ENCODE measurements around the gene ADIG. TPM values are rescaled to one million over a fixed set of nuclear protein-coding genes. Genes with fewer than 3 reads are reported as not detected.

Gene ADIG
- total RNA-seq: not detected

GRCh38 chr20:38581013-38581412 lies at the start of gene ADIG:
Gene ADIG, plus strand, starts transcription at chr20:38581197. Its CDS starts 54 bp downstream, at chr20:38581251.
- DNase-seq: peak; percentile 66

- no peak for DNase-seq
Observed at GRCh38 chr20:38534756-38535155, 46.2 kb upstream of the ADIG start.

GRCh38 chr20:38536310-38536709 lies 44.7 kb upstream of the ADIG start:
- no peak for DNase-seq

GRCh38 chr20:38537176-38537575 lies 43.8 kb upstream of the ADIG start:
- DNase-seq: no peak

- DNase-seq: no peak
Observed at GRCh38 chr20:38538789-38539188, 42.2 kb upstream of the ADIG start.

- peak; percentile 21 for DNase-seq
Observed at GRCh38 chr20:38543014-38543906, 37.7 kb upstream of the ADIG start.

- DNase-seq: no peak
Observed at GRCh38 chr20:38545771-38546170, 35.2 kb upstream of the ADIG start.

- no peak for DNase-seq
Observed at GRCh38 chr20:38547288-38548085, 33.5 kb upstream of the ADIG start.

- DNase-seq: no peak
Observed at GRCh38 chr20:38548356-38549083, 32.5 kb upstream of the ADIG start.

GRCh38 chr20:38550274-38550673 lies 30.7 kb upstream of the ADIG start:
- no peak for DNase-seq

- DNase-seq: no peak
Observed at GRCh38 chr20:38551056-38551626, 29.9 kb upstream of the ADIG start.

GRCh38 chr20:38554986-38555385 lies 26.0 kb upstream of the ADIG start:
- no peak for DNase-seq

- DNase-seq: no peak
Observed at GRCh38 chr20:38555395-38555794, 25.6 kb upstream of the ADIG start.

GRCh38 chr20:38557174-38557573 lies 23.8 kb upstream of the ADIG start:
- no peak for DNase-seq

- no peak for DNase-seq
Observed at GRCh38 chr20:38558596-38559360, 22.2 kb upstream of the ADIG start.

GRCh38 chr20:38559764-38560163 lies 21.2 kb upstream of the ADIG start:
- DNase-seq: no peak

GRCh38 chr20:38563802-38564431 lies 17.1 kb upstream of the ADIG start:
- no peak for DNase-seq

GRCh38 chr20:38564680-38565079 lies 16.3 kb upstream of the ADIG start:
- no peak for DNase-seq

GRCh38 chr20:38566036-38566598 lies 14.9 kb upstream of the ADIG start:
- no peak for DNase-seq

- DNase-seq: no peak
Observed at GRCh38 chr20:38569747-38570525, 11.1 kb upstream of the ADIG start.

All from tongue (tissue), 2 donors.